ENCODE data around the gene CENPM. TPM values are rescaled to one million over a fixed set of nuclear protein-coding genes. Genes with fewer than 3 reads are reported as not detected.

CENPM gene
- total and polyA plus RNA-seq, 2 donors (not counting 3 experiments of a cell fraction or from before 2014, with no cell fraction given), result 34.5 to 37.4 TPM

GRCh38 chr22:41935015-41935351 is 12.0 kb downstream of the CENPM start:
- BruUV-seq (replicated peaks), result no TSS peak
- DNase-seq (ENCODE audit: low read depth, low spot score) (no peak), FAIRE-seq (no peak)
- no peak for TF ChIP-seq EZH2 (IDR thresholded peaks at IDR 0.05; ENCODE audit: borderline replicate concordance, low read depth, low read length, severe bottlenecking)
- no peak for TF ChIP-seq POLR2A (IDR thresholded peaks at IDR 0.05; ENCODE audit: low read depth, low read length)
- no peak for TF ChIP-seq FOS (IDR thresholded peaks at IDR 0.05; ENCODE audit: borderline replicate concordance, insufficient read depth, low read length)
- no peak for TF ChIP-seq MAX (IDR thresholded peaks at IDR 0.05; ENCODE audit: insufficient read depth, insufficient read length)
- TF ChIP-seq CTCF (IDR thresholded peaks at IDR 0.05; ENCODE audit: extremely low read depth in 1 of 2, insufficient read depth in 1 of 2, low read depth in 1 of 2, low read length in 2 of 2), result no peak
- TF ChIP-seq POLR2AphosphoS5 (IDR thresholded peaks at IDR 0.05; ENCODE audit: insufficient read depth, low read depth, low read length), result no peak
- TF ChIP-seq MYC (IDR thresholded peaks at IDR 0.05; ENCODE audit: low read depth, low read length), result no peak
- TF ChIP-seq JUN (IDR thresholded peaks at IDR 0.05; ENCODE audit: borderline replicate concordance, insufficient read depth, insufficient read length, low read depth), result no peak
- TF ChIP-seq GATA2 (IDR thresholded peaks at IDR 0.05; ENCODE audit: insufficient read depth, insufficient read length, low read depth, low read length), result no peak
- Histone ChIP-seq H2AFZ (ENCODE audit: low read depth, low read length) (no peak overlapping the region), H3K4me3 (replicated peaks in 1 of 3; ENCODE audit: insufficient read depth in 1 of 3, low read depth in 1 of 3, low read length in 3 of 3) (no peak overlapping the region), H3K36me3 (ENCODE audit: control insufficient read depth in 2 of 2, extremely low read depth in 1 of 2, insufficient read depth in 2 of 2, low read length in 2 of 2) (peaks cover 0 to 2% of the 10 kb centered on the region in 2 experiments), H3K79me2 (ENCODE audit: control insufficient read depth, insufficient read depth, low read length) (no peaks in the 10 kb centered on the region), H3K9me1 (replicated peaks; ENCODE audit: control insufficient read depth, extremely low read depth, insufficient read depth, low read length) (no peaks in the 10 kb centered on the region), H4K20me1 (replicated peaks; ENCODE audit: control insufficient read depth, extremely low read depth, insufficient read depth, low read length) (no peaks in the 10 kb centered on the region), H3K9ac (replicated peaks; ENCODE audit: extremely low read depth, insufficient read depth, low read length) (no peak overlapping the region), H3K27me3 (ENCODE audit: control insufficient read depth in 2 of 2, insufficient read depth in 2 of 2, low read length in 2 of 2) (no peaks in the 10 kb centered on the region), H3K4me2 (ENCODE audit: insufficient read depth, low read length) (no peak overlapping the region), H3K27ac (ENCODE audit: insufficient read depth, low read depth, low read length) (no peak overlapping the region), H3K9me3 (replicated peaks; ENCODE audit: control insufficient read depth, insufficient read depth, low read length) (no peaks in the 10 kb centered on the region), H3K4me1 (ENCODE audit: control insufficient read depth, extremely low read depth, insufficient read depth, low read length) (no peaks in the 10 kb centered on the region)
- dilution Hi-C loops (cut with MboI; ENCODE audit: extremely low pct_ligation_motif_present, low sequenced_read_pairs), result no loop called here
- POLR2A ChIA-PET, result no interaction called here
- CTCF ChIA-PET, result interaction anchor here (1.3 kb wide), 1 partner anchor 9 kb away, joined by 4 read pairs; no protein-coding TSS in a partner anchor
- intact Hi-C loops (cut with micrococcal nuclease), result no loop called here
